GM19372 (cell line): ENCODE data around the gene SCN1B.
"Not testable (repeated sequence)": the region's sequence is repeated elsewhere in the genome, so short reads cannot be mapped to it uniquely, and the experiment has no call there.

ENCODE experiments used
- ATAC-seq: cut with Tn5 transposase; IDR thresholded peaks from one replicate; pipeline ENCODE4 v1.9.1; 2021; ENCODE audit warnings: mild to moderate bottlenecking, low read depth, moderate library complexity; ENCODE audit not compliant: unreplicated experiment

The SCN1B gene

DNA sequence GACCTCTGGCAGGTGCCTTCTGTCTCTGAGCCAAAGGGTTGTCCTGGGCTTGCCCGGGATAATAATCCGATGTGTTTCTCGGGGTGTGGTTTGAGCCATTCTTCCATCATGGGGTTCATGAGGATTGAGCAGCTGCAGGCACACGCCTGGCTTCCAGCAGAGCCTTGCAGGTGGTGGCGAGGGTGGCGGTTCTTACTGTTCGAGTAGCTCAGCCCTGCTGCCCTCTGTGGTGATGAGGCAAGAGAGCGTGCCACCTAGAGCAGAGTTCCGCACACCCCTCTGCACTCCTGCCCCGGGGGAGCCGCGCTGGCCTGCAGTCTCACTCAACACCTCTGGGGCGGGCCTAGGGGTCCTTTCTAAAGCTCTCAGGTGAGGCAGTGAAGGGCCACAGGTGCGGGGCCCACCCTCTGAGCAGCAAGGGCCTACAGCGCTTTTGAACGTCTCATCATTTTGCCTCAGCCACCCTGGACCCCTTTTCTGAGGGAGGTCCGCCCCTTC is 3.8 kb downstream of the SCN1B start:
- no peak for ATAC-seq

DNA sequence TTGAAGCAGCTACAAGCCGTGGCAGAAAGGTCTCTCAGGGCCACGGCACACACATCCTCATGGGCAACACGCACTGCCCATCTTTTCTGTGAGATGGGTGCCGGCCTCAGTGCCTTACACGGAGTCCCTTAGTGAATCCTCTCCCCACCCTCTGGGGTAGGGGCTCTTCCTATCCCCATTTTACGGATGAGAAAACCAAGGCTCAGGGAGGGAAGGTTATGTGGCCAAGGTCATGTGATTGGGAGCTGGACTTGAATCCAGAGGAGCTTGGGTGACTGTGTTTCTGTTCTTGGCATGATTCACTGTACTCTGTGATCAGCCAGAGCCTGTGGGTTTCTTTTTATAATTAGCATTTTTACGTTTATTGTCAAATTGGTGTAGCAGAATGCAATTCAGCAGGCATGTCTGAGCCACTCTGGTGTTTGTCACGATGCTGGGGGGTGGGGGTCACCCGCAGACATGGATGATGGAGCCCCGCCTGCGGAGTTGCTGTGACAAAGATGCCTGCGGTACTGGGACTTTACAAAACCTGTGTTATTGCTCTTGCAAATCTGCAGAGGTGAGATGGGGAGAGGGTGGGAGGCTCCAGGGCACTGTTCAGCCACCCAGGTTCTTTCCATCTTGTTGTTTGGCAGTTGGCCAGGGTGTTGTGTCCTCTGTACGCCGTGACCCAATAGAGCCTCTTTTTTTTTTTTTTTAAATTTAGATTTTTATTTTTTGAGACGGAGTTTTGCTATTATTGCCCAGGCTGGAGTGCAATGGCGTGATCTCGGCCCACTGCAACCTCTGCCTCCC is 4.5 kb downstream of the SCN1B start:
- no peak for ATAC-seq

DNA sequence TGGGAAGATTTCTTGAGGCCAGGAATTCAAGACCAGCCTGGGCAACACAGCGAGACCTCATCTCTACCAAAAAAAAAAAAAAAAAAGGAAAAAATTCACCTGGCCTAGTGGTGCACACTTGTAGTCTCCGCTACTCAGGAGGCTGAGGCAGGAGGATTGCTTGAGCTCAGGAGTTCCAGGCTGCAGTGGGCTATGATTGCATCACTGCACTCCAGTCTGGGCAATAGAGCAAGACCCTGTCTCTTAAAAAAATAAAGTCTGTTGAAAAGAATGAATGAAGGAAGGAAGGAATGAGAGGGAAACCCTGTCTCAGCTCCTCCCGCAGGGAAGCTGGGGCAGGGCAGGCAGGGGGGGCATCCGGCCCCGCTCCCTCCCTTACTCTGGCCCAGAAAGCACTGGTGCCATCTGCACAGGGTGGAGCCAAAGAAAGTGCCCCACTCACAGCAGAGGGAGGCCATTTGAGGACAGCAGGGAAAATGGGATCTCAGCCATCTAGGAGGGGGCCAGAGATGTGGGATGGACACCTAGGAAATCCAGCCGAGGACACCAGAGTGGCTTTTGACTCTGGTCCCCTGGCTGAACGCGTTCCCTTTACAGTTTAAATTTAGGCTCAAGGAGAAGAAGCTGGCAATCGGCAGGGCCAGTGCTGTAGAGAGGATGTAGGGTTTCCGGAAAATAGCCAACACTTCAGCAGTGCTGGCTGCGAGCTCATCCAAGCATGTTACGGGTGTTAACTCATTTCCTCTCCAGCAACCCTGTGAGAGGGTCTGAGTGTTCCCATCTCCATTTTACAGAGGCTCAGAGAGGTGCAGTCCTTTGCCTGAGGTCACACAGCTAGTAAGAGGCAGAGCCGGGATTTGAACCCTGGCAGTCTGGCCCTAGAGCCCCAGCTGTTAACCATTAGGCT is 7.7 kb downstream of the SCN1B start:
- no peak for ATAC-seq

DNA sequence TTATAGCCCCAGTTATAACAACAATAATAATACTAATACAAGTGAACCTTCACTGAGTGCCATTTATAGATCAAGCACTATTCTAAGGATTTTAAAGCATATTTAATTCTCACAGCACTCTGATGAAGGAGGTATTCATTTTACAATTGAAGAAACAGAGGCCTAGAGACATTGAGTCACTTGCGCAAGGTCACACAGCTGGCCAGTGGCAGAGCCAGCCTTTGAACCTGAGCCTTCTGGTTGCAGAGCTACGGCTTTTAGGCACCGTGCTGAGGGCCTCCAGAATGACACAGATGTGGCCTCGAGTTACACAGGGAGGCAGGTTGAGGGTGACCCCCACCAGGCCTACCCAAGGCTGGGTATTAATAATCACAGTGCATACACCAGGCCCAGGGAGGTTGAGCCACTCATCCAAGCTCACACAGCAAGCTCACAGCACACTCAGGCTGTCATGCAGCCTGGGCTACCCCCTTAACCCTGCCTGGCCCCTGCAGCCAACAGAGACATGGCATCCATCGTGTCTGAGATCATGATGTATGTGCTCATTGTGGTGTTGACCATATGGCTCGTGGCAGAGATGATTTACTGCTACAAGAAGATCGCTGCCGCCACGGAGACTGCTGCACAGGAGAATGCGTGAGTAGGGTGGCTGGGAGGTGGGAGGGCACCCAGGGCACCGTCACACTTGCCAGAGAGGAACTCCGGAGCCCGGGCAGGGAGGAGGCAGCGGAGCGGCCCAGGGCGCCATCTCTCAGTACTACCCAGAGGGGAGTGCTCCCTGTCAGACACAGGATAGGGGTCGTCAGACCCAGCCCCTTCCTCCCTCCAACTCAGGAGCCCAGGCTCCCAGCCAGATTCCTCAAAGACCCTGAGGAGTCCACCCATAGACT is 8.6 kb downstream of the SCN1B start:
- no peak for ATAC-seq

DNA sequence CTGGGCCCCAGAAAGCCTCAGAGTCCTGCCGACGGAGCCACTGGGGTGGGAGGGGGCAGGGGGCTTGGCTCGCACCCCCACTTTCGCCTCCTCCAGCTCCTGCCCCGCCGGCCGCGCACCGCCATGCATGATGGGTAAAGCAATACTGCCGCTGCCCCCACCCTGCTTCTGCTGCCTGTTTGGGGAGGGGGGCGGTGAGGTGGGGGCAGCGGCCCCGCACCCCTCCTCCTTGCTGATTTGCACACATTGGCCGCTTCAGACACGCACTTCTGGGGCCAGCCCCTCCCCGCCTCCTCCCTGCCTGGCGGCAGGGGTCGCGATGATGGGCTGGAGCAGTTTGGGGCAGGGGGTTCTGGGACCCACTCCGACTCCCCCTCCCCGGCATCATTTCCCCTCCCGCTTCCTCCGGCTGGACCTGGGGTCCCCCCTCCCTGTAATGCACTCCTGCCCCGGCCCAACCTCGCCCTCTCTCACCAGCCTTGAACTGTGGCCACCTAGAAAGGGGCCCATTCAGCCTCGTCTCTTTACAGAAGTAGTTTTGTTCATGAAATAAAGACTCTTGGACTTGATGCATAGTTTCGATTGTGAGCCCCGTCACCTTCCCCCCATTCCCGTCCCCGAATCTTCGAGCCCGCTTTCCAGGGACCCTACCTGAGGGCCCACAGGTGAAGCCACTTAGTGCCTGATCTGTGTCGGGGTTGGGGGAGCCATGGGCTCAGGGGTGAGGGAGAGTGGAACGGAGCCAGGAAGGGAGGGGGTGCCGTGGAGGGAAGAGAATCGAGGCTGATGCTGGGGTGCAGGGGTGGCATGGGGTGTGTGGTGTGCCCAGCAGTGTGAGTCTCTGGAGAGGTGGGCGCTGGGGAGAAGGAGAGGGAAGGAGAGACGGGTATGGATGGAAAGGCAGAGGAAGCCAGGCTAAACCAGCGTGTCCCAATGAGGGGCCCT is 9.9 kb downstream of the SCN1B start:
- no peak for ATAC-seq

DNA sequence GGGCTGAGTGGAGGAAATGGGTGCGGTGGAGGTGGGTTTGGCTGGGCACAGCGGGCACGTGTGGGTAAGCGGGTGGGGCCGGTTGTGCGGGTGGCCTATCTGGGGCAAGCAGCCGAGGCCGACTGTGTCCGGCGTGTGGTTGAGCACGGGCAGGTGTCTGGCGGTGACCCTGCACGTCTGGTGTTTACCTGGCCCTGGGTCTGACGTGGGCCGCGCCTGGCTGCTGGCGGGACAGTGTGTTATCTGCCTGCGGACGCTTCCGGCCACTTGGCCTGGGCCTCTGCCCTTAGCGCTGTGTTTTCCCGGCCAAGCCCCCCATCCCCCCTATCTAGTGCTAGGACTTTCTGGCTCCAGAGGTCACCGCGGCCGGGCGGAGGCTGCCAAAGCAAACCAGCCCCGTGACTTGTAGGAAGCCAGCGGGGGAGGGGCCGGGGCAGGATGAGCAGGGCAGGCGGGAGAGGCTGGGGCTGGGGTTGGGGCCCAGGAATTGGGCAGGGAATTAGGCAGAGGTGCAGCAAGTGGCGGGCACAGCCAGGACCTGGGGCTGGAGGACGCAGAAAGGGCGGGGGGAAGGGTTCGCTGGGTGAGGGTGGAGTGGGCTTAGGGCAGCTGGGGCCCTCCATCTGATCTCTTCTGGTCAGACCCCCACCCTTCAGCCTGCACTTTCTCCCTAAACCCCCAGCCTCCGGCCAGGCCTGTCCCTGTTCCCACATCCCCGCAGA is 10.7 kb downstream of the SCN1B start:
- no peak for ATAC-seq

DNA sequence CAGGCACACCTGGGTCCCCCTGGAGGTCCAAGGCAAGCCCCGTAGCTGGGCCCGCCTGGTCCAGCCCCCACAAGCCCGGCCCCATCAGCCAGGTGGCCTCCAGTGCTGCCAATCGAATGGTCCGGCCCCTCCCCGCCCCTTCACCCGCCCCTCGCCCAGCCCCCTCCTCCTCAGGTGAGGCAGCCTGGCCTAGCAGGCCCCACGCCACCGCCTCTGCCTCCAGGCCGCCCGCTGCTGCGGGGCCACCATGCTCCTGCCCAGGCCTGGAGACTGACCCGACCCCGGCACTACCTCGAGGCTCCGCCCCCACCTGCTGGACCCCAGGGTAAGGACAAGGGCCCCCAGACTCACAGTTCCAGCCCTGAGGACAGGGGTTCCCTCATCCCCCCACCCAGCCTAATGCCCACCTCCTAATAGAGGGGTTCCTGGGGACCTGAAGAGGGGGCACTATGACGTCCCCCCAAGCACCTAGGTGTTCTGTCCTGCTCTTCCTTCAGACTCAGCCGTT is 11.3 kb downstream of the SCN1B start, which contains the start of gene HPN:
HPN (plus strand) TSS at position 174 of the 508 bp plus-strand sequence. CDS start 786 bp downstream, outside the sequence.
- ATAC-seq, result no peak

DNA sequence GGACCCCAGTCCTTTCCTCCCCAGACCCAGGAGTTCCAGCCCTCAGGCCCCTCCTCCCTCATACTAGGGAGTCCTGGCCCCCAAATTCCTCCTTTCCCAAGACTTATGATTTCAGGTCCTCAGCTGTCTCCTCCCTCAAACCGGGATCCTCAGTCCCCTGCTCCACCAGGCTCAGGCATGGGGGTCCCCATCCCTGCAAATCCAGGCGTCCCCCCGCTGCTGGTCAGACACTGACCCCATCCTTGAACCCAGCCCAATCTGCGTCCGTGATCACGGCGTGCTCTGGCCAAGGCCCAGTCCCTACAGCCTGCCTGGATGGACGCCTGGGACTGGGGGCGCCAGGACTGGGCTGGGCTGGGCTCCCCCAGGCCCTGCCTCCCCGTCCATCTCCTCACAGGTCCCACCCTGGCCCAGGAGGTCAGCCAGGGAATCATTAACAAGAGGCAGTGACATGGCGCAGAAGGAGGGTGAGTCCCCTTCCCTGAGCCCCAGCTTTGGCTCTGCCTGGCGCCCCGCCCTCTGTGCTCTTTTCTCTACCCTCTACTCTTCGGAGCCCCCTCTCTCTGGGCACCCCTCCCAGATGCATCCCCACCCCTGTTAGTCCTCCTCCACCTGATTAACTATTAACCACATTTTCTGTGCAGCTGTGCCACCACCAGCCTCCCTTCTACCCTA is 11.9 kb downstream of the SCN1B start:
- ATAC-seq, result no peak

DNA sequence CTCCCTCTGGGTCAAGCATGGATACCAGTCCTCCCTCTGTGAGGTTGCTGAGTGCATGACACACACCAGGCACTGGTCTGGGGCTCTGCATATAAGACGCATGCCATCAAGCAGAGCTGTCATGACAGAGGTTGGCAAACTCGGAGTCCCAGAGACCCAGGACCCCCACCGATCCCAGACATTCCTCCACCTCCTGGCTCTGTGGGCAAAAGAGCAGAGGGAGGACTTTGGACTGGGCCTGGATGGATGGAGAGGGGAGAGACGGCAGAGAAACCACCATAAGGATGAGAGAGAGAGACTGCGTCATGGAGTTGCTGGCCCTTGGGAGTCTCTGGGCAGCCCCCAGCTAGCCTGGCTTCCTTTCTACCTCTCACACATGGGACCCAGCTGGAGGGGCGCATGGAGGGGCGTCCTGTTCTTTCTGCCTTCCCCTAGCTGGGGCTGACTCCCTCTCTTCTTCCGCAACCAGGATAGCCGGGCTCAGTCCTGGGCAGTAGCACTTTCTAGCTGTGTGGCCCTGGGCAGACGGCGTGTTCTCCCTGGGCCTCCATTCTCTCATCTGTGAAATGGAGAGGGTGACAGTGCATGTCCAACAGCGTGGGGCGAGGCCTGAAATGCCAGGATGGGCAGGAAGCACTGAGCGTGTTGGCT is 12.8 kb downstream of the SCN1B start:
- ATAC-seq, result no peak

DNA sequence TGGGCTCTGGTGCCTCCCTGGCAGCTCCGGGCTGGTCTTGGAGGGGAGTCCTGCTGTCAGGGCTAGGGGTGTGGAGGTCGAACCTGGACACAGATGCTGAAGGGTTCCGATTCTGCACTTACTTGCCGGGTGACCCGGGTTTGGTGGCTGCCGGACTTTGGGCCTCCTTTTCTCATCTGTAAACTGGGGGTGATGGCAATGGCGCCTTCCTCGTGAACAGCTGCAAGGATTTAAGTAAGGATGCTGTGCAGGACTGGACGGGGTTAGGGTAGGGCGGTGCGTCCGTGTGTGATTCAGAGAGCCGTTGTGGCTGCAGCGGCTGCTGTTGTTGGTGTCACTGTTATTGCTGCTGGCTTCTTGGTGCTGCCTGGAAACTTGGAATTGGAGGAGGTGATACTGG is 13.6 kb downstream of the SCN1B start:
- no peak for ATAC-seq

DNA sequence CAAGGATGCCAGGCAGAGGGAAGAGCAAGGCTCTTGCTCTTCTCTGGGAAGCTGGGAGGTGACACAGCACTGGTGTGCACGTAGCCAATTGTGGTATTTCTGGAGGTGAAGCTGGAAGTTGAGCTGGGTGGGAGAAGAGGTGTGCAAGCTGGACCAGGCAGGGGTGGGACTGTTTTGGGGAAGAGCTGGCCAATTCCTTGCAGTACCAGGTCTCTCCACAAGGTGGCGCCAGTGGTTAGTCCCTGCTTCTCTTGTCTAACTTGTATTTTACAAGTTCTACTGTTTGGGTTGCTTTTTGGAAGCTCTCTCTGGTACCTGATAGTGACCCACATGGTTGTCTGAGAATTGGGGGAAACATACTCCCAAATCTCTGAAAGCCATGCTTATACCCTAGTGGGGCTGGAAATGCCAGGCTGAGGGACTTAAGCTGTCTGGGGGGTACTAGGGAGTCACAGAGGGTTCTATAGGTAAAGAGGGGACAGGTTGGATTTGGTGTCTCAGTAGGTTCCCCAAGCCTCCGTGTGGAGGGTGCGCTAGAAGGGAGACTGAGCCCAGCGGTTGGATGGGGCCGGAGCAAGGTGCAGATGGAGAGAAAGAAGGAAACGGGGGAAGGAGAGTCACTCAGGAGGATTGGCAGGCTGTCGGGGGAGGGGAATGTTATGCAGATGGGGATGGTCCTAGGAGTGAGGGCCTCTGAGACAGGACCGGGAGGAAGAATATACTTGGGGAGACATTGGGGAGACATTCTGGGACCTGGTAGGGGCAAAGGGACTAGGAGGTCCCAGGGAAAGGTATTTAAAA is 14.2 kb downstream of the SCN1B start:
- ATAC-seq, result no peak

DNA sequence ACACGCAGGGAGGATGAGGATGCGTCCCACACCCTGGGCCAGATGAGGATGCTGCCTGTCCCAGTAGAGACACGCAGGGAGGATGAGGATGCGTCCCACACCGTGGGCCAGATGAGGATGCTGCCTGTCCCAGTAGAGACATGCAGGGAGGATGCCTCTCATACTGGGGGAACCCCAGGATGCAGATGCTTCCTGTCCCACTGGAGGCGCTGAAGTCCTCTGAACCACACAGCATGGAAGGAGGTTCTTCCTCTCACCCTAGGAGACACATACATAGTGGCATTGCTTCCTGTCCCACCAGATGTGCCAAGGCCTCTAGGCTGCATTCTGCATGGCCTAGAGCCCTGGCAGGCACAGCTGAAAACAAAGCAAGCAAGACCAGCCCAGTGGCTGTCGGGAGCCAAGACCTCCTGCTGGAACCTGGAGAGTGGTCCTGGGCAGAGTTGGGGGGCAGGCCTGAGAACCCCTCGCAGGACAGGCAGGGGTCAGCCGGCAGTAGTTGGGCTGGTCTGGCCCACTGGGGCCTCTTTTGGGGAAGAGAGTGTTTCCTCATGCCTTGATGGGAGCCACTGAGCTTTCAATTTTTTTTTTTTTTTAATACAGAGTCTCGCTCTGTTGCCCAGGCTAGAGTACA is 15.5 kb downstream of the SCN1B start:
- no peak for ATAC-seq

DNA sequence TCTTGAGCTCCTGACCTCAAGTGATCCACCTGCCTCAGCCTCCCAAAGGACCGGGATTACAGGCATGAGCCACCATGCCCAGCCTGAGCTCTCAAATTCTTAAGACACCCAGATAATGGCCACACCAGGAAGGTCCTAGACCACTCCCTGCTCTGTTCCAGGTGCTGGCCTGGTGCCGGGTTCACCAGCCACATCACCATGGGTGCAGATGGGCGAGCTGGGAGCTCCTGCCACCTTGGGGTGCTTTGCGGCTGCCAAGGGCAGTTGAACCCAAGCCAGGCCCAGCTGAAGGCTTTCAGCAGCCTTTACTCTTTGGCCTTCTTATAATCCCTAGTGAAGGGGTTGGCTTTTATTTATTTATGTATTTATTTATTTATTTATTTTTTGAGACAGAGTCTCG is 16.2 kb downstream of the SCN1B start:
- ATAC-seq, result no peak

DNA sequence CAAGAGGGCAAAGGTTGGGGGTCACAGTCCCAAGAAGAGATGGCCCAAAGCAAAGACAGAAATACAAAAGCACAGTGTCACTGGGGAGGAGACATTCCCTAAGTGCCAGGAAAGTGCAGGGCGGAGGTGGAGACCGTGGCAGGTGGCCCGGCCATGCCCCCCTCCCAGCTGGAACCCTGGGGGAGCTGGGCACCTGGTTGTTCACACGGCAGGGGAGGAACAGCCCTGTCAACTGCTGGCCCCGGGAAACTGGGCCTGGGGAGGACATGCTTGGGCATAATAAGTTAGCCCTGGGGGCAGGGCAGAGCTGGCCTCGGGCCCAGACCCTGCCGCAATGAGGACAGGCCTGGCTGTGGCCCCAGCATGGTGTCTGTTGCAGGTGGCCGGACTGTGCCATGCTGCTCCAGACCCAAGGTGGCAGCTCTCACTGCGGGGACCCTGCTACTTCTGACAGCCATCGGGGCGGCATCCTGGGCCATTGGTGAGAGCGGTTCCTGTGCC is 18.7 kb downstream of the SCN1B start:
- no peak for ATAC-seq

DNA sequence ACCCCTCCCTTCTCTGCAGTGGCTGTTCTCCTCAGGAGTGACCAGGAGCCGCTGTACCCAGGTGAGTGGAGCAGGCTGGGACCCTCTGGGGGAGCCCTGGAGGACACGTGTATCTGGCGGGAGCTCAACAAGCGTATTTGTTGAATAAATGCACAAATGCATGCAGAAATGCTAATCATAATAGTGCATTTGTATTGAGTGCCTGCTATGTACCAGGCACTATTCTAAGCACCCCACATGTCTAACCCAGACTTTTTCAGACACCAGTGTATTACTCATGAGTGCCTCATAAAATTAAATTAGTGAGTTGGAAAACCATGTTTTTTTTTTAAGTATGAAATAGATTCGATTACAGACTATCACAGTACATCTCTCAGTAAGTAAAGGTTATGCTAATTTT is 19.2 kb downstream of the SCN1B start:
- ATAC-seq, result no peak

DNA sequence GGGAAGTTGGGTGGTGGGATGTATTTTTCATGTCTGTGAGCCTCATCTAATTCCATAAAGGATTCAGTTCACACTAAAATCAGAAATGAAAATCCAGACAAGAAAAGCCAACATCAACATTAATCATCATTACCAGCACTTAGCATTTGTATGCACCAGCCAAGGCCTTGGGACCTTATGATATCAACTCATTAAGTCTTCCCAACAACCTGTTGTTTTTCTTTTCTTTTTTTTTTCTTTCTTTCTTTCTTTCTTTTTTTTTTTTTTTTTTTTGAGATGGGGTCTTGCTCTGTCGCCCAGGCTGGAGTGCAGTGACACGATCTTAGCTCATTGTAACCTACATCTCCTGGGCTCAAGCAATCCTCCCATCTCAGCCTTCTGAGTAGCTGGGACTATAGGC is 20.4 kb downstream of the SCN1B start:
- ATAC-seq, result not testable (repeated sequence)
